GM15510 (cell line): ENCODE measurements around the gene ZNF280D.

Source experiments
- POLR2A ChIP-seq: IDR thresholded peaks from 3 replicates; pipeline ENCODE4 v1.6.1; 2011; ENCODE audit warnings: borderline replicate concordance; ENCODE audit not compliant: insufficient read length; ENCODE audit errors: extremely low read depth

ZNF280D gene

DNA sequence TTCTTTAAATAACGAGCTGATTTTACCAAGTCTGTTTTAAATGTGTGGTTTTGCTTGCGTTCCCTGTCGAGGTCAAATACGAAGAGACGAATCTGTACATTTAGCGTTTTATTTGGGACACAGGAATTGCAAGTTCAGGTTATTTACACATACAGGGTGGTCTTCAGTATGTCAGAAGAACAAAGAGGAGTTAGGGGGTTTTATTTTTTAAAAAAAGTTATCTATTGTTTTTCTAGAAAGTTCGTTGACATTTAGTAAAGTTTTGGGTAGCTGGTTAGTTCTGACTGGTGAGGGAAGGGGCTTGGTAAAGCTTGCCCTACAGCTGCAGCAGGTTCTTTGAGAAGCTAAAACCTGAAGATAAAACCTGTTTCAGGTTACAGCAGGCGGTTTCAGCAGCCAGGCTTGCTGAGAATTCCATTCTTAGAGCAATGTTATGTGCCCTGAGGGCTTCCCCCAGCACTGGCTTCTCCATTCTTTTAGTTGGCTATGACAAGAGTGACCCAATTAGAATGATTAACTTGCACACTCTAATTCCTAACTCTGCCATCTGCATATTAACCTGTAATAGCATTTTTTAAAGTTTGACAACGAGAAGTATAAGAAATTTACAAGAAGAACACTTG is 815 bp upstream of the ZNF280D start:
- no peak for TF ChIP-seq POLR2A

DNA sequence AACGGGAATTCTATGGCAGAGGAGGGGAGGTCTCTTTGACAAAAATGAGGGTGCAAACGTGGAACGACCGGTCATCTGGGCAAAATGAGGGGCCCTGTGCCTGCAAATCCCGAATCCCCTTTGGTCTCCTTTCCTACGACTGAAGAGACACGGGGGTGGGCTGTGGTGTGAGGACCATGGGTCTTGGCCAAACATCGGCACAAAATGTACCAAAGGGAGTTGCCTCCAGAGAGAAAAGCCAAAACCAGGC is 498 bp downstream of the ZNF280D start:
- no peak for TF ChIP-seq POLR2A

DNA sequence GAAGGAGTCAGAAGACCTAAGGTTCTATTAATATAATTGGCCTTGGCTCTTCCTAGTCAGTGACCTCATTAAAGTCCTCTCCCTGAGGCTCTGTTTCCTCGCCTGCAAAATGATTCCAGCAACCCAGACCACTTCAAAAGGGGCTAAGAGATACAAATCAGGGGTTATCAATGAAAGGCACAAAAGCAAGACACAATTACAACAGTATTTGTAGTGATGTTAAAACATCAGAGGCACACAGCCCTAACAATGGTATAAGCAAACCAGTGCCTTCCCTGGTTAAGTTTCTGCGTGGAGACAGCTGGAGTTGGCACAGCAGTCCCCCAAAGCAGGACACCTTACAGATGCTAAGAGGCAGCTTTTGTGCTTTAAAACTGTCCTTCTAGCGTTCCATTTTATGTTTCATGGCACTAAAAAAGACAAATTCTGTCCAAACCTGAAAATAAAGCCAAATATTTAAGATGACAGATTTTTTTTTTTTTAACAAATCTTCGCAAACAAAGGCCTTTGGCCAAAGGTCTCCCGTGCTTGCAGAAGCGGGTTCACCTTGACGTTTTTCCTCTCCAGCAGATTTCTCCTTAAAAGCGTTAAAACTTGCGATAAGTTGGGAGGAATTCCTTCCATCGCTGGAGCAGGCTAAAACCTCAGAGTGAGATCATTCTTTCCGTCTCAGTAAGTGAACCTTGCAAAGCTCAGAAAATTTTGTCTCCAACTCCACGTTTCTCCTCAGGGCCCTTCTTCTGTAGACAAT is 999 bp downstream of the ZNF280D start:
- no peak for TF ChIP-seq POLR2A

DNA sequence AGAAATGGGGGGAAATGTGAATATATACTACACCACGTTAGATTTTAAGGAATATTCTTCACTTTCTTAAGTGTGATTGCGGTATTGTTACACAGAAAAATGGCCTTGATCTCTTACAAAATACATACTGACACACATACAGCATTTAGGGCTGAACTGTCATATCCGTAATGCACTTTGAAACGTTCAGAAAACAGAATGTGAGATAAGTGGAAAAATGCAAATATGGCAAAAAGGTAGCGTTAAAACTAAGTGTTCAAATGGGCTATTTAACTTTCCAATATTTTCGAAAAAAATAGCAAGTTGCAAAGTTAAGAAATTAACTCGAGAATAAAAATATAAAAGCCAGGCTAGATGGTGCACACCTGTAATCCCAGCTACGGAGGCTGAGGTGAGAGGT is 1.8 kb downstream of the ZNF280D start:
- no peak for TF ChIP-seq POLR2A

DNA sequence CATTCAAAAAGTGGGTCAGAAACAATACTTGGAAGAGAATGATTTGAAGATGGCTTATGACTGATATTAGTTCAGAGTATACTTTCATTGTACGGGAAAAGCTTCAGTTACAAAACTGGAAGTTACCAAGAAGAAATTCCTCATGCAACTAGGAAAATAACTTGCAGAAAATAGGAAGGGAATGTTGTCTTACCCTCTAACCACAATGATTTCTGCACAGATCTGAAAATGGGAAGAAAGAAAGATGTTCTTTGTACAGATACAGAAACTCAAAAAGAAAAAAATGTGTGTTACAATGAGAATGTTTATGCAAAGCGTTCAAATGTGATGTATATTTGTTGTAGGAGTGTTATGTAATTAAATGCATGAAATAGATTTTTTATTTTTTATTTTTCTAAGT is 3.7 kb downstream of the ZNF280D start:
- TF ChIP-seq POLR2A, result no peak

DNA sequence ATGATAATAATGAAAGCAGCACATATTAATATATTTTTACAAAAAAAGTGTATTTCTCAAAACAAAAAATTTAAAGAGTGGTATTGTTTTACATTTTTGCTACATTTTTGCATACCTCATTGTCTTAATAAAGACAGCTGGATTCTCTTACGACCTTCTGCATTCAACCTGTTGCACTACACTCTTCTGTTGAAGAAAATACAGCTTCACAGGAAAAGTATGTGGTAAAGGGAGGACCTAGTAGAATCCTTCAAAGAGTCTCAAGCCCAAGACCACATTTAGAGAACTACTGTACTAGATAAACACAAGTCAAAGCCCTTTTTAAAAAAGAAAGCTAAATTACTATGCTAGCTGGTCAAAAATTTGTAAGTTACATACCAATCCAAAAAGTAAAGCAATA is 7.9 kb downstream of the ZNF280D start:
- no peak for TF ChIP-seq POLR2A

DNA sequence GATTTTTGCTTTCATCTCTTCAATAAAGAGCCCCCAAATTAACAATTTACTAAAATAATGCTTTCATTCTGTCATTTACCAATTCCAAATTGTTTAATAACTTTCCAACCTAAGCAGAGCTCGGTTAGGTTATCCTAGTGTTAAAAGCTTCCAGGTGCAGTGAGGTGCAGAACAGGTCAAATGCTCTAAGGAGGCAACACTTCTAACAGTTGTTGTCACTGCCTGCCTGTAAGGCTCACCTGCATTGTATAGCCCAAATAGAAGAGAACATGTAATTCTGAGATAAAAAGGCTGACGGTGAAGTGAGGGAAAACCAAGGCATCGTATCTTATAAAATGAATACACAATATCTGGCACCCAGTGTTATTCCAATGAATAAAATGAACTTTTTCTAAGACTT is 9.1 kb downstream of the ZNF280D start:
- no peak for TF ChIP-seq POLR2A

DNA sequence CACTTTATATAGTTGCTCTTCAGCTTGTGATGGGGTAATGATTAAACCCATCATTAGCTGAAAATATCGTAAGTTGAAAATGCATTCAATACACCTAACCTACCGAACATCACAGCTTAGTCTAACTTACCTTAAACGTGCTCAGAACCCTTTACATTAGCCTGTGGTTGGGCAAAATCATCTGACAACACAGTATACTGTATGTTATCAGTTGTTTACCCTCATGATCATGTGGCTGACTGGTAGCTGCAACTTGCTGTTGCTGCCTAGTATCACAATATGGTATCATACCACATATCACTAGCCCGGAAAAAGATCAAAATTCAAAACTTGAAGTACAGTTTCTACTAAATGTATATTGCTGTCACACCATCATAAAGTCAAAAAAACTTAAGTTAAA is 9.5 kb downstream of the ZNF280D start:
- TF ChIP-seq POLR2A, result no peak

DNA sequence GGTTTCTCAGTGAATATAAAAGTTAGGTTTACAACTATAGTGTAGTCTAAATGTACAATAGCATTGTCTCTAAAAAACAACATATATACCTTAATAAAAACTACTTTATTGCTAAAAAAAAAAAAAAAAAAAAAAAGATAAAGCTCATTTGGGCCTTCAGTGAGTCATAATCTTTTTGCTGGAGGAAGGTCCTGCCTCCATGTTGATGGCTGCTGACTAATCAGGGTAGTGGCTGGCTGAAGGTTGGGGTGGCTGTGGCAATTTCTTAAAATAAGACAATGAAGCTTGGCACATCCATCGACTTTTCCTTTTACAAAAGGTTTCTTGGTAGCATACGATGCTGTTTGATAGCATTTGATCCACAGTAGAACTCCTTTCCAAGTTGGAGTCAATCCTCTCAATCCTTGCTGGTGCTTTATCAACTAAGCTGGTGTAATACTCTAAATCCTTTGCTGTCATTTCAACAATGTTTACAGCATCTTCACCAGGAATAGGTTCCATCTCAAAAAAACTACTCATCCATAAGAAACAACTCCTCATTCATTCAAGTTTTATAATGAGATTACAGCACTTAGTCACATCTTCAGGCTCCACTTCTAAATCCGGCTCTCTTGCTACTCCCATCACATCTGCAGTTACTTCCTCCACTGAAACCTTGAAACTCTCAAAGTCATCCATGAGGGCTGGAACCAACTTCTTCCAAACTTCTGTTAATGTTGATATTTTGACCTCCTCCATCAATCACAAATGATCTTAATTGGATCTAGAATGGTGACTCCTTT is 13.3 kb downstream of the ZNF280D start:
- TF ChIP-seq POLR2A, result no peak

DNA sequence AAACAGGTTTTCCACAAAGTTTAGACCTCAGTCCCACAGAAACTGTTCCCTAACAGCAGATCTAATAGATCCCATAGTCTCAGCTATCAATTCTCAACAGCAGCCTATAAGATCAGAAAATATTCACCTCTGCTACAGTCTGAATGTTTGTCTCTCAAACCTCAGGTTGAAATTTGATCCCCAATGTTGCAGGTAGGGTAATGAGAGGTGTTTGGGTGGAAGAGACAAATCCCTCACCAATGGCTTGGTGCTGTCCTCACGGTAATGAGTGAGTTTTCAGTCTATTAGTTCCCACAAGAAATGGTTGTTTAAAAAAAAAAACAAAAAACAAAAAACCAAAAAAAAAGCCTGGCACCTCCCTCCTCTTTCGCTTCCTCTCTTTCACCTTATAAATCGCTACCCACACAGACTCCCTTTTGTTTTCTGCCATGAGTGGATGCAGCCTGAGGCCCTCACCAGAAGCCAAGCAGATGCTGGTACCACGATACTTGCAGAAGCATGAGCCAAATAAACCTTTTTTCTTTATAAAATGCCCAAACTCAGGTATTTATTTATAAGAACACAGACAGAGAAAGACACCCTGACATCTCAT is 14.2 kb downstream of the ZNF280D start:
- no peak for TF ChIP-seq POLR2A

DNA sequence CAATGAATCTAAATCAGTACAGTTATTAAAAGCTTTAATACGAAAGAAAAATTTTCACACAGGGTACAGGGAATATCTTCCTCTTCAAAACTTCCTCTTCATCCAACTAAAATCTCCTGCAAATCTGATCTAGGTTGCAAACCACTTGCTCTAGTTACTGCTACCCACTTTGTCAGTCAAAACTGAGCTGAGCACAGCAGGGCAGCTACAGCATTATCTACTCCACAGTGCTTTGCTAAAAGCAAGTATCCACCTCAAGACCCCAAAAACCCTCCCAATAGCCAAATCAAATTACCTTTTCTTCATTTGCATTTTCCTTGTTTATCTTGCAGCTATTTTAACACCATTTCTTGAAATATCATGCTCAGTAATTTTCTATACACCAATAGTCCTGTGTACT is 14.7 kb downstream of the ZNF280D start:
- no peak for TF ChIP-seq POLR2A

DNA sequence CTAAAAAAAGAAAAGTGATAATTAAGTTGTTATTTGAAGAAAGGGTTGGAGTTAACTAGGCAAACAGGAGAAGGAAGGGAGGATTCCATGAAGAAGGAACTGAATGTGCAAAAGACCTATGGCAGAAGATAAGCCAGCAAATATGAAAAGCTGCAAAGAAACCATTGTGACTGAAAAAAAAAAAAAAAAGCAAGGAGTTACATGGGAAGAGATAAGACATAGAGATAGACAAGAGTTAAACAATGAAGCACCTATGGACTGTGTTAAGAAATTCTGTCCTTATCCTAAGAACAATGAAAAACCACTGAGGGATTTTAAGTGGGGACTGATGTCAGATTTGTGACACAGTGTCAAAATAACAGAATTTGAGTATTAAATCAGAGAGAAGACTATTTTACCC is 17.0 kb downstream of the ZNF280D start:
- no peak for TF ChIP-seq POLR2A

DNA sequence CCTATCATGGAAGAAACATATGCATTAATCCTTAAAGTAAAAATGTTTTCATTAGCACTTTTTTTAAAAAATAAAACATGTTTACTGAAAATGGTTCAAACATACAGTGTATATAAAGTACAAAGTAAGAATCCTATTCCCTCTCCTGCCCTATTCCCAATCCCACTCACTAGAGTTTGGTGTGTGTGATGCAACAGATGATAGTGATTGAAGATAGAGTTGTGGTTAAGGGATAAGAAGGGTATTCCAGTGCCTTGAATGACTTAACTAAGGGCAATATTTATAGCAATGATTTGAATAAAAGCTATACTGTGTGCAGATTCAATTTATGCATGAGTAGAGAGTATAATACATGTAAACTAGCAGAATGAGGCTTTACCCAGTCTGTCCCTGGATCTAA is 18.1 kb downstream of the ZNF280D start:
- no peak for TF ChIP-seq POLR2A

DNA sequence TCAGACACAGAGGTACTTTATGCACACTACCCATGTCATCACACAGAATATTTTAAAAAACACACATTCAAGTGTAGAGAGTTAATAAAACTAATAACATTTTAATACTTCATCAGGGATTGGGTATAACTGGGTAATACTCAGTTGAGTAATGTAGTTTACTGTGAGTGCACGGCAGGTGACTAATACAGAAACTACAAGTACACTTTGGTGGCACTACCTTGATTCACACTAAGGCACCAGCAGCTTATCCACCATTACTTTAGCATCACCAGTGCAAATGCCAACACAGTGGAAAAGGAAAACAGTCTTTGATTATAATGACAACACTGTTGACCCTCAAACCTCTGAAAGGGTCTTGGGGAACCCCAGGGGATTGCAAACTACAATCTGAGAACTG is 33.6 kb downstream of the ZNF280D start:
- TF ChIP-seq POLR2A, result no peak

DNA sequence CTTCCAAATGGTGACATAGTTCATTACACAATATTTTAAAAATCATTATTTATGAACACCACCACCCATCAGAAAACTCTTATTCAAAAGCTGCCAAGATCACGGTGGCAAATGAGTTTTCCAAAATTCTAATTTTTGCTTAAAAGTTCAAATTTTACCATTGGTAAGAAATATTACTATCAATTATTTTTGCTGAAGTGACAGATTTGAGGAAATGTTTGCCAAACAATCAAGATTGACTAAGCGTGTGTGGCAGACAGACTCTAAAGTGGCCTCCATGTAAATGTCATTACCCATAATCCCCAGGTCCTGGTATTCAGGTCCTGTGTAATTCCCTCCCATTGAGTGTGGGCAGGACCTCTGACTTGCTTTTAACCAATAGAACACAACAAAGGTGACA is 35.0 kb downstream of the ZNF280D start:
- no peak for TF ChIP-seq POLR2A
